Body of pancreas (tissue), 4 donors: ENCODE data around the gene PAQR8. TPM values are rescaled to one million over a fixed set of nuclear protein-coding genes. Genes with fewer than 3 reads are reported as not detected.

Experiments
- ATAC-seq: fragments of 150-250 bp; one replicate; pipeline ENCODE4 v1.9.1; 2016
- DNase-seq, 4 donors: peaks; one replicate each; pipeline ENCODE4 v3.0.0-alpha.2; 2019
- H3K27ac ChIP-seq, 4 donors: fragments of 200-600 bp; sonication (generic); 1 replicate in 3 of 4; 2 replicates in 1 of 4; pipeline versions ENCODE4 v1.5.1 to v1.6.1; 2016 to 2019; ENCODE audit warnings: mild to moderate bottlenecking in 1 of 4, mixed read lengths in 1 of 4, moderate library complexity in 1 of 4
- H3K27me3 ChIP-seq, 2 donors: fragments of 200-600 bp; sonication (generic); one replicate each; pipeline ENCODE4 v1.6.0; 2016; ENCODE audit warnings: mild to moderate bottlenecking in 1 of 2
- H3K36me3 ChIP-seq, 2 donors: fragments of 200-600 bp; sonication (generic); replicated peaks in 1 of 2; 2 replicates each; pipeline ENCODE4 v1.5.1; 2016; ENCODE audit warnings: low read depth in 2 of 2; ENCODE audit not compliant: insufficient read depth in 1 of 2
- H3K4me1 ChIP-seq: fragments of 200-600 bp; sonication (generic); one replicate; pipeline ENCODE4 v1.6.0; 2016
- H3K4me3 ChIP-seq, 2 donors: fragments of 200-600 bp; sonication (generic); 1 replicate in 1 of 2; 2 replicates in 1 of 2; pipeline ENCODE4 v1.5.1; 2016 to 2019
- H3K9me3 ChIP-seq, 3 donors: fragments of 200-600 bp; sonication (generic); 1 replicate in 2 of 3; 2 replicates in 1 of 3; pipeline ENCODE4 v1.5.1; 2016
- CTCF ChIP-seq, 7 experiments: fragments of 450-650 bp in 4 of 7; fragments of 200-600 bp in 3 of 7; sonication (generic) in 3 of 7; IDR thresholded peaks; one replicate each; pipeline ENCODE4 v1.5.1; 2016 to 2019; ENCODE audit warnings: antibody characterized with exemption in 7 of 7
- POLR2A ChIP-seq, 3 donors: fragments of 450-650 bp; IDR thresholded peaks; one replicate each; pipeline ENCODE4 v1.6.1; 2016; ENCODE audit warnings: antibody characterized with exemption in 3 of 3, mild to moderate bottlenecking in 2 of 3
- whole genome bisulfite sequencing, 2 donors: methylation state at CpG; one replicate each; pipeline ENCODE4 v1.1.5; 2017; 5-methylcytosine and 5-hydroxymethylcytosine counted together
- intact Hi-C: fragments of 100-400 bp; cut with DNase I; formaldehyde crosslinking; loops from one replicate; pipeline ENCODE4 v1.15.1; 2023
- total RNA-seq, 2 donors: library from RNA; depleted of rRNA; stranded (reverse); fragments of >200 nt; gene quantifications; one replicate each; pipeline ENCODE4 v1.1.0, GENCODE V29; 2016

PAQR8 gene
- total RNA-seq, 2 donors from 2014 or later: 4.0 to 4.9 TPM

GRCh38 chr6:52365317-52365716 is 3.4 kb downstream of the PAQR8 start:
- no peaks in the 10 kb centered on the region for H3K27me3 ChIP-seq
- H3K27ac ChIP-seq: no peak overlapping the region
- H3K4me1 ChIP-seq: peaks cover 18% of the 10 kb centered on the region
- no peak overlapping the region for H3K4me3 ChIP-seq
- DNase-seq: no peak
- ATAC-seq: no peak
- no peaks in the 10 kb centered on the region for H3K9me3 ChIP-seq
- H3K36me3 ChIP-seq: no peaks in the 10 kb centered on the region
- intact Hi-C loops: no loop called here
- 70 to 75% methylated on average over 4 of the region's 4 CpGs for WGBS, 2 donors
- TF ChIP-seq POLR2A (IDR thresholded peaks at IDR 0.05) (no peak), CTCF (IDR thresholded peaks at IDR 0.05) (no peak)

GRCh38 chr6:52365866-52366540 is 4.1 kb downstream of the PAQR8 start:
- intact Hi-C loops: no loop called here
- Histone ChIP-seq H3K4me1 (peaks cover 18% of the 10 kb centered on the region), H3K36me3 (no peaks in the 10 kb centered on the region), H3K4me3 (no peak overlapping the region), H3K9me3 (no peaks in the 10 kb centered on the region), H3K27me3 (no peaks in the 10 kb centered on the region), H3K27ac (no peak overlapping the region)
- no peak for TF ChIP-seq CTCF (IDR thresholded peaks at IDR 0.05)
- TF ChIP-seq POLR2A (IDR thresholded peaks at IDR 0.05): no peak
- ATAC-seq (no peak), DNase-seq (no peak)
- 51% methylated on average over 3 of the region's 3 CpGs for WGBS, 2 donors

GRCh38 chr6:52368002-52368401 is 6.1 kb downstream of the PAQR8 start:
- Histone ChIP-seq H3K4me1 (peaks cover 9% of the 10 kb centered on the region), H3K27ac (no peak overlapping the region), H3K36me3 (no peaks in the 10 kb centered on the region), H3K4me3 (no peak overlapping the region), H3K9me3 (no peaks in the 10 kb centered on the region), H3K27me3 (no peaks in the 10 kb centered on the region)
- ATAC-seq: peak; percentile 55
- TF ChIP-seq CTCF (IDR thresholded peaks at IDR 0.05) (no peak), POLR2A (IDR thresholded peaks at IDR 0.05) (no peak)
- DNase-seq: no peak
- intact Hi-C loops: no loop called here
- 36 to 41% methylated on average over 6 of the region's 6 CpGs for WGBS, 2 donors

- WGBS, 2 donors: 59 to 68% methylated on average over 2 of the region's 2 CpGs
- DNase-seq (no peak), ATAC-seq (no peak)
- TF ChIP-seq POLR2A (IDR thresholded peaks at IDR 0.05): no peak
- TF ChIP-seq CTCF (IDR thresholded peaks at IDR 0.05): no peak
- intact Hi-C loops: no loop called here
- no peak overlapping the region for H3K4me3 ChIP-seq
- H3K27ac ChIP-seq: no peak overlapping the region
- H3K4me1 ChIP-seq: peaks cover 8% of the 10 kb centered on the region
- no peaks in the 10 kb centered on the region for H3K27me3 ChIP-seq
- no peaks in the 10 kb centered on the region for H3K36me3 ChIP-seq
- no peaks in the 10 kb centered on the region for H3K9me3 ChIP-seq
Measured at GRCh38 chr6:52369234-52369633, 7.3 kb downstream of the PAQR8 start.

GRCh38 chr6:52371656-52372191 is 9.8 kb downstream of the PAQR8 start:
- Histone ChIP-seq H3K36me3 (no peaks in the 10 kb centered on the region), H3K9me3 (no peaks in the 10 kb centered on the region), H3K27me3 (no peaks in the 10 kb centered on the region), H3K27ac (no peak overlapping the region), H3K4me3 (no peak overlapping the region), H3K4me1 (peaks cover 8% of the 10 kb centered on the region)
- ATAC-seq: no peak
- no peak for TF ChIP-seq CTCF (IDR thresholded peaks at IDR 0.05)
- no peak for TF ChIP-seq POLR2A (IDR thresholded peaks at IDR 0.05)
- intact Hi-C loops: no loop called here
- 43 to 55% methylated on average over 2 of the region's 2 CpGs for WGBS, 2 donors
- DNase-seq: no peak
